ENCODE results near the gene MAP1A.
"Not testable (repeated sequence)": the region's sequence is repeated elsewhere in the genome, so short reads cannot be mapped to it uniquely, and the experiment has no call there.

MAP1A gene

DNA sequence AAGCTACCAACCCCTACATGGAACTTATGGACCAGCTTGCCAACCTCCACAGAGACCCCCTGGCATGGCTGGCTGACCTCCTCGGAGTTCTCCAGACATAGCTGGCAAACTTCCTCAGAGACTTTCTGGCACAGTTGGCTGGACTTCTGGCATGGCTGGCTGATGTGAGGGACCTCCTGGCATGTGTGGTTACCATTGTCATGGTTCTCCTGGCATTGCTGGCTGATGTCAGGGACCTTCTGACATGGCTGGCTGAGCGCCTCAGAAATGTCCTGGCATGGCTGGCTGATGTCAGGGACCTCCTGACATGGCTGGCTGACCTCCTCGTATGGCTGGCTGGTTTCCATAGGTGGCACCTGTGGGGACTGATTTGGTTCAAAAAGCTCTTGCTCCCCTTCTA lies 17.5 kb downstream of the MAP1A start:
- Histone ChIP-seq H3K27ac (ENCODE audit: low read length) (no peak overlapping the region), H3K9me3 (ENCODE audit: control insufficient read depth, low read depth, low read length) (no peaks in the 10 kb centered on the region), H3K9ac (ENCODE audit: low read length) (no peak overlapping the region), H3K4me1 (ENCODE audit: control insufficient read depth, low read depth, low read length) (peaks cover 13% of the 10 kb centered on the region), H3K36me3 (ENCODE audit: control insufficient read depth, low read depth, low read length) (no peaks in the 10 kb centered on the region), H3K4me3 (ENCODE audit: low read length) (no peak overlapping the region), H3K27me3 (ENCODE audit: control insufficient read depth, insufficient read depth, low read length) (no peaks in the 10 kb centered on the region)

DNA sequence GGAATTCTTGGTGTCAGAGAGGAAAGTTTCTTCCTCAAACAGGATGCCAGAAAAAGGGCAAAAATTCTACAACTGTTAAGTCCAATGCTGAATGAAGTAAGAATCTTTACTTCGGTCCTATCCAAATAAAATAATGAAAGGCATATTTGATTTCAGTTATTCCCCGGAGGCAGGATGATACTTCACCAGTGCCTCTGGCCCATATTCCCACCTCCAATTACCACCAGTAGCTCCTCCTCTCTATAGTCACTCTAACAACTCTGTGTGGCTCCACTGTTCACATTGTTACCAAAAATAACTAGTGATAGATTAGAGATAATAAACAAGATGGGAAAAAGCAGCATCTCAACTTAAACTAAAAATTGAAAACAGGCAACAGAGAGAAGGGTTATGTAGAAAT lies 20.7 kb downstream of the MAP1A start:
- H3K27me3 ChIP-seq (ENCODE audit: control insufficient read depth, insufficient read depth, low read length) = no peaks in the 10 kb centered on the region
- no peaks in the 10 kb centered on the region for H3K36me3 ChIP-seq (ENCODE audit: control insufficient read depth, low read depth, low read length)
- no peak overlapping the region for H3K4me3 ChIP-seq (ENCODE audit: low read length)
- H3K9ac ChIP-seq (ENCODE audit: low read length) = no peak overlapping the region
- H3K9me3 ChIP-seq (ENCODE audit: control insufficient read depth, low read depth, low read length) = no peaks in the 10 kb centered on the region
- H3K27ac ChIP-seq (ENCODE audit: low read length) = no peak overlapping the region
- H3K4me1 ChIP-seq (ENCODE audit: control insufficient read depth, low read depth, low read length) = no peaks in the 10 kb centered on the region

DNA sequence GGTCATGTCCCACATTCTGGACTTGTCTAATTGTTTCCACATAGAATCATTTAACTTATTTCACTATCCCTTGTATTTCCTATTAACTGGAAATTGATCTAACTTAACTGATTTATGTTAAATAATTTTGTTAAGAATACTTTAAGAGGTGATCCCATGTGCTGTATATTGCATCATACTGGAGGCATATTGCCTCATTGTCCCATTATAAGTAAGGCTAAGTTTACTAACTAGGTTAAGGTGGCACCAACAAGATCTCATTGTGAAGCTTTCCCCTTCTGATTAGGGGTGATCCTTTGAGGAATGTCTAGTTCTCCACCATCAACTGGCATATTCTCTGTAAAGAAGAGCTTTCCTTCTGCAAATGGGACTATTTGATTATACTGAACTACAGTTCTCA lies 24.4 kb downstream of the MAP1A start:
- no peak overlapping the region for H3K4me3 ChIP-seq (ENCODE audit: low read length)
- no peaks in the 10 kb centered on the region for H3K4me1 ChIP-seq (ENCODE audit: control insufficient read depth, low read depth, low read length)
- H3K9me3 ChIP-seq (ENCODE audit: control insufficient read depth, low read depth, low read length) = no peaks in the 10 kb centered on the region

DNA sequence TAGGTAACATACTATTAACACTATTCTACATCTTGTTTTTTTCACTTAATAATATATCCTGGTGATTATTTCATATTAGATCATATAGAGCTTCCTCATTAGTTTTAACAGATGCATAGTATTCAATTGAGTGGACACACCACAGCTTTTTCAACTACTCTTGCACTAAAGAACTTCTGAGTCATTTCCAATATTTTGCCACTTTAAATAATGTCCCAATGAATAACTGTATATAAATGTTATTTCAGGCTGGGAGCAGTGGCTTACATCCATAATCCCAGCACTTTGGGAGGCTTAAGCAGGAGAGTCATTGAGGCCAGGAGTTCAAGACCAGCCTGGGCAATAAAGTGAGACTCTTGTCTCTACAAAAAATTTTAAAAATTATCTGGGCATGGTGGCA lies 26.9 kb downstream of the MAP1A start:
- Histone ChIP-seq H3K4me3 (ENCODE audit: low read length) (no peak overlapping the region), H3K9me3 (ENCODE audit: control insufficient read depth, low read depth, low read length) (no peaks in the 10 kb centered on the region), H3K27me3 (ENCODE audit: control insufficient read depth, insufficient read depth, low read length) (no peaks in the 10 kb centered on the region), H3K36me3 (ENCODE audit: control insufficient read depth, low read depth, low read length) (no peaks in the 10 kb centered on the region), H3K27ac (ENCODE audit: low read length) (no peak overlapping the region), H3K4me1 (ENCODE audit: control insufficient read depth, low read depth, low read length) (no peaks in the 10 kb centered on the region), H3K9ac (ENCODE audit: low read length) (no peak overlapping the region)

More for the DNA sequence above, 24.4 kb downstream of the MAP1A start:
- Histone ChIP-seq H3K9ac (ENCODE audit: low read length) (no peak overlapping the region), H3K27ac (ENCODE audit: low read length) (no peak overlapping the region), H3K27me3 (ENCODE audit: control insufficient read depth, insufficient read depth, low read length) (no peaks in the 10 kb centered on the region), H3K36me3 (ENCODE audit: control insufficient read depth, low read depth, low read length) (no peaks in the 10 kb centered on the region)

DNA sequence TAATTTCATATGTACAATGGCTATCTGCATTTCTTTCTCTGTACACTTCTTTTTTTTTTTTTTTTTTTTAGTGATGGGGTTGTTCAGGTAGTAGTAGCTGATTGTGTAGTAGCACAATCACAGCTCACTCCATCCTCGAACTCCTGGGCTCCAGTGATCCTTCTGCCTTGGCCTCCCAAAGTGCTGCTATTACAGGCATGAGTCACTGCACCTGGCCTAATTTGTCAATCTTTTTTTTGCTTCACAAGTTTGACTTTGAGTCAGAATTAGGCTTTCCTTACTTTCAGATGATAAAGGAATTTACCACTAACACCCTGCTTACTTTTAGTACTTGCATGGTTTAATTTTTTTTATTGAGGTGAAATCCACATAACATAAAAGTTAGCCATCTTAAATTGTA lies 28.0 kb downstream of the MAP1A start:
- H3K27me3 ChIP-seq (ENCODE audit: control insufficient read depth, insufficient read depth, low read length) = no peaks in the 10 kb centered on the region
- no peaks in the 10 kb centered on the region for H3K36me3 ChIP-seq (ENCODE audit: control insufficient read depth, low read depth, low read length)
- no peaks in the 10 kb centered on the region for H3K9me3 ChIP-seq (ENCODE audit: control insufficient read depth, low read depth, low read length)
- no peak overlapping the region for H3K9ac ChIP-seq (ENCODE audit: low read length)
- H3K4me1 ChIP-seq (ENCODE audit: control insufficient read depth, low read depth, low read length) = no peaks in the 10 kb centered on the region
- no peak overlapping the region for H3K27ac ChIP-seq (ENCODE audit: low read length)
- no peak overlapping the region for H3K4me3 ChIP-seq (ENCODE audit: low read length)

DNA sequence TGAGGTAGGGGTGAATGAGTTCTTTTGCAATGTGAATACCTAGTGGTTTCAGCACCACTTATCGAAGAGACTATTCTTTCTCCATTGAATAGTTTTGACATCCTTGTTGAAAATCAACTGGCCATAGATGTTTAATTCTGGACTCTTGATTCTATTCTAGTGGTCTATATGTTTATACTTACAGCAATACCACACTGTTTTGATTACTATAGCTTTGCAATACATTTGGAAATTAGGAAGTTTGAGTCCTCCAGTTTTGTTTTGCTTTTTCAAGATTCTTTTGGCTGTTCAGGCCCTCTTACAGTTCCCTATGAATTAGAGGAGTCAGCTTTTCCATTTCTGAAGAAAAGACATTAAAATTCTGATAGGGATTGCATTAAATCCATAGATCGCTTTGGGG lies 30.1 kb downstream of the MAP1A start:
- no peaks in the 10 kb centered on the region for H3K36me3 ChIP-seq (ENCODE audit: control insufficient read depth, low read depth, low read length)
- no peak overlapping the region for H3K4me3 ChIP-seq (ENCODE audit: low read length)
- H3K9me3 ChIP-seq (ENCODE audit: control insufficient read depth, low read depth, low read length) = no peaks in the 10 kb centered on the region

DNA sequence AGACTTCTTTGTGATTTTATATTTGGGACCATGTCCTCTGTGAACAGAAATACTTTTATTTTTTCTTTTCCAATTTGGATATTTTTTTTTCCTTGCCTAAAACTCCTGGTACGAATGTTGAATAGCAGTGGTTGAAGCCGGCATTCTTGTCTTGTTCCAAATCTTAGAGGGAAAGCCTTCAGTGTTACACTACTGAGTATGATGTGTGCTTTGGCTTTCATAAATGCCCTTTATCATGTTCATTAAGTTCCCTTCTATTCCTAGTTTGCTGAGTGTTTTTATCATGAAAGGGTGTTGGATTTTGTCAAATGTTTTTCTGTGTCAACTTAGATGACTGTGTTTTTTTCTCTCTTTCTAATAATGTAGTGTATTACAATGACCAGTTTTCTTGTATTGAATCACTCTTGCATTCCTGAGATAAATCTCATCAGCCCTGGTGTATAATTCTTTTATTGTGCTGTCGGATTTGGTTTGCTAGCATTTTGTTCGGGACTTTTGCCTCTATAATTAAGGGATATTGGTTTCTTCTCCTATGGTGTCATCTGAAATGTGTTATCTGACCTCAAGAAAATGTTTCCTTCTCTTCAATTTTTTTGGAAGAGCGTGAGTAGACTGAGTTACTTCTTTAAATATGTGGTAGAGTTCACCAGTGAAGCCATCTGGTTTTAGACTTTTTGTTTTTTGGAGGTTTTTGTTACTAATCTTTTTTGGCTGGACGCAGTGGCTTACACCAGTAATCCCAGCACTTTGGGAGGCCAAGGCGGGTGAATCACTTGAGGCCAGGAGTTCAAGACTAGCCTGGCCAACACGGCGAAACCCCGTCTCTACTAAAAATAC lies 33.3 kb downstream of the MAP1A start:
- H3K9me3 ChIP-seq (ENCODE audit: control insufficient read depth, low read depth, low read length) = no peaks in the 10 kb centered on the region
- no peak overlapping the region for H3K27ac ChIP-seq (ENCODE audit: low read length)
- H3K27me3 ChIP-seq (ENCODE audit: control insufficient read depth, insufficient read depth, low read length) = no peaks in the 10 kb centered on the region
- H3K36me3 ChIP-seq (ENCODE audit: control insufficient read depth, low read depth, low read length) = no peaks in the 10 kb centered on the region
- H3K9ac ChIP-seq (ENCODE audit: low read length) = no peak overlapping the region
- H3K4me1 ChIP-seq (ENCODE audit: control insufficient read depth, low read depth, low read length) = no peaks in the 10 kb centered on the region
- H3K4me3 ChIP-seq (ENCODE audit: low read length) = no peak overlapping the region

More for the DNA sequence above, 30.1 kb downstream of the MAP1A start:
- no peak overlapping the region for H3K9ac ChIP-seq (ENCODE audit: low read length)
- no peak overlapping the region for H3K27ac ChIP-seq (ENCODE audit: low read length)
- H3K4me1 ChIP-seq (ENCODE audit: control insufficient read depth, low read depth, low read length) = no peaks in the 10 kb centered on the region
- no peaks in the 10 kb centered on the region for H3K27me3 ChIP-seq (ENCODE audit: control insufficient read depth, insufficient read depth, low read length)

DNA sequence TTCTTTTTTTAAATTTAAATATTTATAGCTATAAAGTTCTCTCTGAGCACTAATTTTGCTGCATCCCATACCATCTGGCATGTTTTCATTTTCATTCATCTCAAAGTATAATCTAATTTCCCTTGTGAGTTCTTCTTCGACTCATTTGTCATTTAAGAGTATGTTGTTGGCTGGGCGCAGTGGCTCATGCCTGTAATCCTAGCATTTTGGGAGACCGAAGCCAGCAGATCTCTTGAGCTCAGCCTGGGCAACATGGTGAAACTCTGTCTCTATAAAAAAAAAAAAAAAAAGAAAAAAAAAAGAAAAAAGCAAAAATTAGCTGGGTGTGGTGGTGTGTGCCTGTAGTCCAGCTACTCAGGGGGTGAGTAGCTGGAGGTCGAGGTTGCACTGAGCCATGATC lies 34.8 kb downstream of the MAP1A start:
- H3K27me3 ChIP-seq (ENCODE audit: control insufficient read depth, insufficient read depth, low read length) = no peaks in the 10 kb centered on the region
- H3K4me3 ChIP-seq (ENCODE audit: low read length) = no peak overlapping the region
- H3K4me1 ChIP-seq (ENCODE audit: control insufficient read depth, low read depth, low read length) = no peaks in the 10 kb centered on the region
- H3K9ac ChIP-seq (ENCODE audit: low read length) = no peak overlapping the region
- no peak overlapping the region for H3K27ac ChIP-seq (ENCODE audit: low read length)
- no peaks in the 10 kb centered on the region for H3K9me3 ChIP-seq (ENCODE audit: control insufficient read depth, low read depth, low read length)
- no peaks in the 10 kb centered on the region for H3K36me3 ChIP-seq (ENCODE audit: control insufficient read depth, low read depth, low read length)

DNA sequence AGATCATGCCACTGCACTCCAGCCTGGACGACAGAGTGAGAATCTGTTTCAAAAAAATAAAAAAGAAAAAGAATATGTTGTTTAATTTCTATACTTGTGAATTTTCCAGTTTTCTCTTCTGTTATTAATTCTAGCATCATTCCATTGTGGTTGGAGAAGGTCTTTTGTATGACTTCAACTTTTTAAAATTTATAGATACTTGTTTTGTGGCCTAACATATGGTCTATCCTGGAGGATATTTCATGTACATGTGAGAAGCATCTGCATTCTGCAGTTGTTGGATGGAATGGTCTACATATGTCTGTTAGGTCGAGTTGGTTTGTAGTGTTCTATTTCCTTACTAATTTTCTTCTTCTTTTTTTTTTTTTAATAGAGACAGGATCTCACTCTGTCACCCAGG lies 35.6 kb downstream of the MAP1A start:
- H3K9ac ChIP-seq (ENCODE audit: low read length) = no peak overlapping the region
- no peak overlapping the region for H3K4me3 ChIP-seq (ENCODE audit: low read length)
- H3K27me3 ChIP-seq (ENCODE audit: control insufficient read depth, insufficient read depth, low read length) = no peaks in the 10 kb centered on the region
- H3K27ac ChIP-seq (ENCODE audit: low read length) = no peak overlapping the region
- H3K36me3 ChIP-seq (ENCODE audit: control insufficient read depth, low read depth, low read length) = no peaks in the 10 kb centered on the region
- H3K9me3 ChIP-seq (ENCODE audit: control insufficient read depth, low read depth, low read length) = no peaks in the 10 kb centered on the region
- no peaks in the 10 kb centered on the region for H3K4me1 ChIP-seq (ENCODE audit: control insufficient read depth, low read depth, low read length)

DNA sequence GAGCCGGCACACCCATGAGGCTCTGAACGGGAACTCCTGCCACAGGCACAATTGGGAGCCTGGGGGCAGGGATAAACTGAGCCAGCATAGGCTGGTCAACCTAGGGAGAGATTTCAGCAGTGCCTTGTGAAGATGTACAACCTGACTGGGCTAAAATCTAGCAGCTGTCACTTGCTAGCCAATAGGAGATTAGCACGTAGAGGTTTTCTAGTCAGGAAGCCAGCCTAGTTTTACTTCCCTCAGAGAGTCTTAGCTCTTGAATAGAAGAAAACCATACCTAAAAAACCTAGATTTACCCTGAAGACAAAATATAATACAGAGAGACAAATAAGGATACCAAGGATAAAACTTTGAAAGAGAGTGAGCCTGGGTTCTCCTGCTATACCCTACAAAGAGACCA lies 45.3 kb downstream of the MAP1A start:
- H3K9me3 ChIP-seq (ENCODE audit: control insufficient read depth, low read depth, low read length); H3K27me3 ChIP-seq (ENCODE audit: control insufficient read depth, insufficient read depth, low read length); H3K9ac ChIP-seq (ENCODE audit: low read length); H3K27ac ChIP-seq (ENCODE audit: low read length); H3K4me3 ChIP-seq (ENCODE audit: low read length); H3K36me3 ChIP-seq (ENCODE audit: control insufficient read depth, low read depth, low read length); H3K4me1 ChIP-seq (ENCODE audit: control insufficient read depth, low read depth, low read length): not testable (repeated sequence)

DNA sequence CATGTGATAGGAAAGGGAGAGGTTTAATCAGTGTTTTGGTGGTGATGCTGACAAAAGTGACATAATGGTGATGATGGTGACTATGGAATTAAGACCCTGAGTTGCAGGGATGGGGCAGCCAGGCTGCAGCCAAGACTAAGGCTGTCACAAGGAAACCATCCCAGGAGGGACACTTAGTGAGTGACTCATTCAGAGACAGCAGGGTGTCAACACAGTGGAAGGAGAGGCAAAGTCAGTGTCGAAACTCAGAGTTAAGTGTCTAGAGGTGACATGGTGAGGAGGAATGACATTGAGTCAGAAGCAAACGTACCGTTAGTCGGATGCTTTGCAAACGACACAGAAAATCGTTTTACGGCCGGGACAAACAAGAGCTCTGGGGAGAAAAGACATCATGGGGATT lies 46.4 kb downstream of the MAP1A start:
- H3K9ac ChIP-seq (ENCODE audit: low read length); H3K27ac ChIP-seq (ENCODE audit: low read length); H3K9me3 ChIP-seq (ENCODE audit: control insufficient read depth, low read depth, low read length); H3K4me3 ChIP-seq (ENCODE audit: low read length); H3K36me3 ChIP-seq (ENCODE audit: control insufficient read depth, low read depth, low read length); H3K27me3 ChIP-seq (ENCODE audit: control insufficient read depth, insufficient read depth, low read length); H3K4me1 ChIP-seq (ENCODE audit: control insufficient read depth, low read depth, low read length): not testable (repeated sequence)

DNA sequence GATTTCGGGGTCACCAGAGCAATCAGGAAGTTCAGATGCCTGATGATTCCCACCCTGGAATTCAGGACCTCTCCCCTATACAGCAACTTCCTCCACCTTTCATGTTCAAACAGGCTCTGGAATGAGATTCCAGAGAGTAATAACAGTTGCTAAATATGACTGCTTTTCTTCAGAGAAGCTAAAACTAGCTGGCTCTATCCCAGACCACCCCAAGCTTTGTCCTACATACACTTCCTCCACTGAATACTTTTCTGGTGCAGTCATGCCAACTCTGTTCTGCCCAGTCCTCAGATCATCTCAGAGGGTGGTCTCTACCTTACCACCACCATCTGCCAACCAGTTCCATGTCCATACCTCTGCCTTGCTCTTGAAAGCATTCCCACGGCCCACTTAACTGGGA lies 49.2 kb downstream of the MAP1A start:
- not testable (repeated sequence) for H3K27ac ChIP-seq (ENCODE audit: low read length); H3K27me3 ChIP-seq (ENCODE audit: control insufficient read depth, insufficient read depth, low read length); H3K4me3 ChIP-seq (ENCODE audit: low read length); H3K9ac ChIP-seq (ENCODE audit: low read length); H3K9me3 ChIP-seq (ENCODE audit: control insufficient read depth, low read depth, low read length); H3K4me1 ChIP-seq (ENCODE audit: control insufficient read depth, low read depth, low read length); H3K36me3 ChIP-seq (ENCODE audit: control insufficient read depth, low read depth, low read length)
